Body of pancreas (tissue), 4 donors: ENCODE measurements around the gene PTPN14.

Source experiments
- POLR2A ChIP-seq, 3 donors: fragments of 450-650 bp; IDR thresholded peaks; one replicate each; pipeline ENCODE4 v1.6.1; 2016; ENCODE audit warnings: antibody characterized with exemption in 3 of 3, mild to moderate bottlenecking in 2 of 3
- TF ChIP-seq, protein P1 (sequence below), 7 experiments: fragments of 450-650 bp in 4 of 7; fragments of 200-600 bp in 3 of 7; sonication (generic) in 3 of 7; IDR thresholded peaks; one replicate each; pipeline ENCODE4 v1.5.1; 2016 to 2019; ENCODE audit warnings: antibody characterized with exemption in 7 of 7

DNA sequence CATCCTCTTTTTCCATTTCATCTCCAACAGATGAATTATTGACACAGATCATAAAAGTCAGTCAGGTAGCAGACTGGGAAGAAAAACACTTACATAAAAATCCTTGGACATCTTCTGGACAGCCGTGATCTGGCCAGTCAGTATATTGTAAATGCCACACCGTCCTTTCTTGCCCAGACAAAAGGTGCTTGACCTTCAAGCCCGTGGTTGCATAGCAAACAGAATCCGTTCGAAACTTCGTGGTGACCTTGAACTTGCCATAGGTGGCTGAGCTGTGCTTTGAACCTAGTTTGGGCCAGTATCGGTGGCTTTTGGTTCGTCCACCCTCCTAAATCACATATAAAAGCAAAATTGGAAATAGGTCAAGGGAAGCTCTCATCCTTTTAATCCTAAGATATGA, 182.0 kb downstream of the PTPN14 start:
- no peak for TF ChIP-seq POLR2A (IDR thresholded peaks at IDR 0.05)
- TF ChIP-seq, protein P1, sequence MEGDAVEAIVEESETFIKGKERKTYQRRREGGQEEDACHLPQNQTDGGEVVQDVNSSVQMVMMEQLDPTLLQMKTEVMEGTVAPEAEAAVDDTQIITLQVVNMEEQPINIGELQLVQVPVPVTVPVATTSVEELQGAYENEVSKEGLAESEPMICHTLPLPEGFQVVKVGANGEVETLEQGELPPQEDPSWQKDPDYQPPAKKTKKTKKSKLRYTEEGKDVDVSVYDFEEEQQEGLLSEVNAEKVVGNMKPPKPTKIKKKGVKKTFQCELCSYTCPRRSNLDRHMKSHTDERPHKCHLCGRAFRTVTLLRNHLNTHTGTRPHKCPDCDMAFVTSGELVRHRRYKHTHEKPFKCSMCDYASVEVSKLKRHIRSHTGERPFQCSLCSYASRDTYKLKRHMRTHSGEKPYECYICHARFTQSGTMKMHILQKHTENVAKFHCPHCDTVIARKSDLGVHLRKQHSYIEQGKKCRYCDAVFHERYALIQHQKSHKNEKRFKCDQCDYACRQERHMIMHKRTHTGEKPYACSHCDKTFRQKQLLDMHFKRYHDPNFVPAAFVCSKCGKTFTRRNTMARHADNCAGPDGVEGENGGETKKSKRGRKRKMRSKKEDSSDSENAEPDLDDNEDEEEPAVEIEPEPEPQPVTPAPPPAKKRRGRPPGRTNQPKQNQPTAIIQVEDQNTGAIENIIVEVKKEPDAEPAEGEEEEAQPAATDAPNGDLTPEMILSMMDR (IDR thresholded peaks at IDR 0.05): no peak
